Endothelial cell of umbilical vein (primary cell): ENCODE data around the gene MAPT.

Experiments used
- CTCF ChIP-seq, 2 donors: IDR thresholded peaks; 1 replicate in 1 of 2; 2 replicates in 1 of 2; pipeline ENCODE4 v1.5.1; 2011; ENCODE audit warnings: low read length in 2 of 2, mild to moderate bottlenecking in 2 of 2, moderate library complexity in 2 of 2, control low read depth in 1 of 2, inconsistent platforms in 1 of 2, low read depth in 1 of 2; ENCODE audit not compliant: insufficient read depth in 1 of 2; ENCODE audit errors: extremely low read depth in 1 of 2
- EZH2 ChIP-seq: IDR thresholded peaks from 2 replicates; pipeline ENCODE4 v1.6.1; 2012; ENCODE audit warnings: borderline replicate concordance, low read depth, mild to moderate bottlenecking, moderate library complexity, low read length, inconsistent platforms; ENCODE audit not compliant: severe bottlenecking
- JUN ChIP-seq: IDR thresholded peaks from 2 replicates; pipeline ENCODE4 v1.6.1; 2011; ENCODE audit warnings: borderline replicate concordance, low read depth; ENCODE audit not compliant: insufficient read length, insufficient read depth
- POLR2A ChIP-seq: IDR thresholded peaks from 2 replicates; pipeline ENCODE4 v1.6.1; 2012; ENCODE audit warnings: low read depth, mild to moderate bottlenecking, control low read depth, low read length
- POLR2AphosphoS5 ChIP-seq: IDR thresholded peaks from 2 replicates; pipeline ENCODE4 v1.6.1; 2012; ENCODE audit warnings: low read depth, mild to moderate bottlenecking, control low read depth, low read length, moderate library complexity; ENCODE audit not compliant: insufficient read depth

GRCh38 chr17:45998987-45999899 lies 104.9 kb downstream of the MAPT start, which contains the start of gene STH:
- no peak for TF ChIP-seq CTCF (IDR thresholded peaks at IDR 0.05; ENCODE audit: extremely low read depth in 1 of 2, insufficient read depth in 1 of 2, low read depth in 1 of 2, low read length in 2 of 2)
- no peak for TF ChIP-seq JUN
- TF ChIP-seq POLR2AphosphoS5 = no peak
- TF ChIP-seq EZH2 = no peak
- no peak for TF ChIP-seq POLR2A
